Pulmonary artery endothelial cell (primary cell): ENCODE results near the gene TRPM5. TPM values are rescaled to one million over a fixed set of nuclear protein-coding genes. Genes with fewer than 3 reads are reported as not detected.
A peak's percentile ranks its signal among the peaks of the same experiment; 100 is the strongest.

ENCODE experiments used
- DNase-seq: peaks from one replicate; pipeline ENCODE4 v3.0.0-alpha.2; 2011; ENCODE audit warnings: low read depth, low spot score
- total RNA-seq: library from RNA; depleted of rRNA; stranded (reverse); fragments of >200 nt; gene quantifications from 2 replicates; pipeline ENCODE4 v1.2.3, GENCODE V29; 2014

Gene TRPM5
- total RNA-seq, 1 donor from 2014 or later = not detected

- DNase-seq = no peak
These were observed 35.2 kb downstream of the TRPM5 start for GRCh38 chr11:2409126-2409525.

- DNase-seq = no peak
These were observed 35.6 kb downstream of the TRPM5 start for GRCh38 chr11:2408671-2409070.

GRCh38 chr11:2406878-2407410, 37.4 kb downstream of the TRPM5 start:
- no peak for DNase-seq

GRCh38 chr11:2406451-2406850, 37.9 kb downstream of the TRPM5 start:
- no peak for DNase-seq

GRCh38 chr11:2404735-2405196, 39.5 kb downstream of the TRPM5 start:
- DNase-seq = no peak

GRCh38 chr11:2402890-2403645, 41.2 kb downstream of the TRPM5 start:
- no peak for DNase-seq

GRCh38 chr11:2402106-2402505, 42.2 kb downstream of the TRPM5 start:
- DNase-seq = no peak

- DNase-seq = no peak
These were observed 42.8 kb downstream of the TRPM5 start for GRCh38 chr11:2401436-2401984.

GRCh38 chr11:2400762-2401435, 43.4 kb downstream of the TRPM5 start:
- DNase-seq = no peak

- peak; percentile 100 for DNase-seq
These were observed 44.1 kb downstream of the TRPM5 start, which contains the start of gene TSSC4 for GRCh38 chr11:2400069-2400761. TSS of gene TSSC4 (plus strand) at chr11:2400750. CDS start at chr11:2402634, 1,884 bp downstream.

- DNase-seq = no peak
These were observed 44.7 kb downstream of the TRPM5 start for GRCh38 chr11:2399488-2400068.

- no peak for DNase-seq
These were observed 45.5 kb downstream of the TRPM5 start for GRCh38 chr11:2398664-2399355.

- DNase-seq = no peak
These were observed 47.3 kb downstream of the TRPM5 start for GRCh38 chr11:2397005-2397404.

- DNase-seq = no peak
These were observed 47.8 kb downstream of the TRPM5 start for GRCh38 chr11:2396471-2396870.

GRCh38 chr11:2395856-2396255, 48.5 kb downstream of the TRPM5 start:
- DNase-seq = no peak

- DNase-seq = no peak
These were observed 49.0 kb downstream of the TRPM5 start for GRCh38 chr11:2395211-2395730.

- DNase-seq = no peak
These were observed 49.6 kb downstream of the TRPM5 start for GRCh38 chr11:2394818-2395105.
